B cell (primary cell): ENCODE results near the gene CDNF.

Experiments used
- CTCF ChIP-seq: fragments of 200-600 bp; IDR thresholded peaks from one replicate; pipeline ENCODE4 v1.8.0; 2022; ENCODE audit warnings: antibody characterized with exemption, mild to moderate bottlenecking
- EZH2 ChIP-seq: IDR thresholded peaks from 2 replicates; pipeline ENCODE4 v1.6.1; 2012; ENCODE audit warnings: borderline replicate concordance, low read depth, mild to moderate bottlenecking, moderate library complexity, low read length; ENCODE audit not compliant: insufficient read depth, poor library complexity, severe bottlenecking

- TF ChIP-seq EZH2 (no peak), CTCF (no peak)
These were observed 31.5 kb downstream of the CDNF start for GRCh38 chr10:14806318-14806717.
